ENCODE results near the gene SETSIP.
"Not testable (repeated sequence)": the region's sequence is repeated elsewhere in the genome, so short reads cannot be mapped to it uniquely, and the experiment has no call there.

Gene SETSIP

GRCh38 chr1:92075311-92075710 is at the start of gene SETSIP:
Gene SETSIP (minus strand): TSS chr1:92075411. CDS start chr1:92075411, 0 bp downstream.
- no peak for DNase-seq
- in situ Hi-C loops (cut with HindIII; ENCODE audit: low pct_ligation_motif_present, low pct_unique_long_range_greater_than_20kb, low sequenced_read_pairs): no loop called here

GRCh38 chr1:92123868-92124267 is 48.7 kb upstream of the SETSIP start:
- no peak for DNase-seq
- in situ Hi-C loops (cut with HindIII; ENCODE audit: low pct_ligation_motif_present, low pct_unique_long_range_greater_than_20kb, low sequenced_read_pairs): no loop called here

GRCh38 chr1:92118826-92119225 is 43.6 kb upstream of the SETSIP start:
- no peak for DNase-seq
- in situ Hi-C loops (cut with HindIII; ENCODE audit: low pct_ligation_motif_present, low pct_unique_long_range_greater_than_20kb, low sequenced_read_pairs): no loop called here

GRCh38 chr1:92117526-92117925 is 42.3 kb upstream of the SETSIP start:
- no peak for DNase-seq
- in situ Hi-C loops (cut with HindIII; ENCODE audit: low pct_ligation_motif_present, low pct_unique_long_range_greater_than_20kb, low sequenced_read_pairs): no loop called here

- DNase-seq: no peak
- in situ Hi-C loops (cut with HindIII; ENCODE audit: low pct_ligation_motif_present, low pct_unique_long_range_greater_than_20kb, low sequenced_read_pairs): no loop called here
These were observed 33.4 kb upstream of the SETSIP start for GRCh38 chr1:92108631-92109030.

- in situ Hi-C loops (cut with HindIII; ENCODE audit: low pct_ligation_motif_present, low pct_unique_long_range_greater_than_20kb, low sequenced_read_pairs): no loop called here
- DNase-seq: no peak
These were observed 30.4 kb upstream of the SETSIP start for GRCh38 chr1:92105546-92106081.

GRCh38 chr1:92096317-92096716 is 21.1 kb upstream of the SETSIP start:
- DNase-seq: no peak
- in situ Hi-C loops (cut with HindIII; ENCODE audit: low pct_ligation_motif_present, low pct_unique_long_range_greater_than_20kb, low sequenced_read_pairs): no loop called here

GRCh38 chr1:92095874-92096273 is 20.7 kb upstream of the SETSIP start:
- in situ Hi-C loops (cut with HindIII; ENCODE audit: low pct_ligation_motif_present, low pct_unique_long_range_greater_than_20kb, low sequenced_read_pairs): no loop called here
- DNase-seq: no peak

GRCh38 chr1:92094595-92094994 is 19.4 kb upstream of the SETSIP start:
- in situ Hi-C loops (cut with HindIII; ENCODE audit: low pct_ligation_motif_present, low pct_unique_long_range_greater_than_20kb, low sequenced_read_pairs): no loop called here
- no peak for DNase-seq

GRCh38 chr1:92094090-92094489 is 18.9 kb upstream of the SETSIP start:
- in situ Hi-C loops (cut with HindIII; ENCODE audit: low pct_ligation_motif_present, low pct_unique_long_range_greater_than_20kb, low sequenced_read_pairs): no loop called here
- no peak for DNase-seq

- no peak for DNase-seq
- in situ Hi-C loops (cut with HindIII; ENCODE audit: low pct_ligation_motif_present, low pct_unique_long_range_greater_than_20kb, low sequenced_read_pairs): no loop called here
These were observed 16.4 kb upstream of the SETSIP start for GRCh38 chr1:92091625-92092024.

- DNase-seq: no peak
- in situ Hi-C loops (cut with HindIII; ENCODE audit: low pct_ligation_motif_present, low pct_unique_long_range_greater_than_20kb, low sequenced_read_pairs): no loop called here
These were observed 12.3 kb upstream of the SETSIP start for GRCh38 chr1:92087542-92087941.

GRCh38 chr1:92085727-92086126 is 10.5 kb upstream of the SETSIP start:
- DNase-seq: no peak
- in situ Hi-C loops (cut with HindIII; ENCODE audit: low pct_ligation_motif_present, low pct_unique_long_range_greater_than_20kb, low sequenced_read_pairs): no loop called here

- DNase-seq: no peak
These were observed 9.4 kb upstream of the SETSIP start for GRCh38 chr1:92084651-92085050.

GRCh38 chr1:92081031-92081430 is 5.8 kb upstream of the SETSIP start:
- DNase-seq: no peak
- in situ Hi-C loops (cut with HindIII; ENCODE audit: low pct_ligation_motif_present, low pct_unique_long_range_greater_than_20kb, low sequenced_read_pairs): no loop called here

More at GRCh38 chr1:92084651-92085050, 9.4 kb upstream of the SETSIP start:
- in situ Hi-C loops (cut with HindIII; ENCODE audit: low pct_ligation_motif_present, low pct_unique_long_range_greater_than_20kb, low sequenced_read_pairs): no loop called here

- DNase-seq: peak; percentile 81
- in situ Hi-C loops (cut with HindIII; ENCODE audit: low pct_ligation_motif_present, low pct_unique_long_range_greater_than_20kb, low sequenced_read_pairs): no loop called here
These were observed 5.1 kb upstream of the SETSIP start, which contains the start of gene BTBD8 for GRCh38 chr1:92080128-92080985. Gene BTBD8 (plus strand): TSS chr1:92080345. CDS start chr1:92080572, 227 bp downstream.

GRCh38 chr1:92079441-92079840 is 4.2 kb upstream of the SETSIP start:
- in situ Hi-C loops (cut with HindIII; ENCODE audit: low pct_ligation_motif_present, low pct_unique_long_range_greater_than_20kb, low sequenced_read_pairs): no loop called here

GRCh38 chr1:92078077-92078476 is 2.9 kb upstream of the SETSIP start:
- DNase-seq; in situ Hi-C loops (cut with HindIII; ENCODE audit: low pct_ligation_motif_present, low pct_unique_long_range_greater_than_20kb, low sequenced_read_pairs): not testable (repeated sequence)

More at GRCh38 chr1:92079441-92079840, 4.2 kb upstream of the SETSIP start:
- DNase-seq: no peak

- in situ Hi-C loops (cut with HindIII; ENCODE audit: low pct_ligation_motif_present, low pct_unique_long_range_greater_than_20kb, low sequenced_read_pairs): no loop called here
These were observed 1.2 kb upstream of the SETSIP start for GRCh38 chr1:92076363-92076762.

GRCh38 chr1:92074446-92074845 is 765 bp downstream of the SETSIP start:
- in situ Hi-C loops (cut with HindIII; ENCODE audit: low pct_ligation_motif_present, low pct_unique_long_range_greater_than_20kb, low sequenced_read_pairs); DNase-seq: not testable (repeated sequence)

More at GRCh38 chr1:92076363-92076762, 1.2 kb upstream of the SETSIP start:
- no peak for DNase-seq

All from ACHN (cell line).